ENCODE data around the gene SLAMF9. TPM values are rescaled to one million over a fixed set of nuclear protein-coding genes. Genes with fewer than 3 reads are reported as not detected.
A peak's percentile ranks its signal among the peaks of the same experiment; 100 is the strongest.

The SLAMF9 gene
- total RNA-seq, 1 donor from 2014 or later: not detected

- peak; percentile 61 for DNase-seq (ENCODE audit: low spot score)
- intact Hi-C loops (cut with DNase I): loop anchor here (5.0 kb wide), 1 partner anchor 153 kb away; no protein-coding TSS in a partner anchor
Observed at GRCh38 chr1:159949981-159950381, 4.1 kb downstream of the SLAMF9 start.

- DNase-seq (ENCODE audit: low spot score): peak; percentile 55
- intact Hi-C loops (cut with DNase I): loop anchor here (5.0 kb wide), 1 partner anchor 152 kb away; no protein-coding TSS in a partner anchor
Observed at GRCh38 chr1:159949123-159949522, 4.9 kb downstream of the SLAMF9 start.

- DNase-seq (ENCODE audit: low spot score): peak; percentile 3
- intact Hi-C loops (cut with DNase I): loop anchor here (5.0 kb wide), 1 partner anchor 151 kb away; no protein-coding TSS in a partner anchor
Observed at GRCh38 chr1:159947942-159948341, 6.1 kb downstream of the SLAMF9 start.

GRCh38 chr1:159946242-159947187 lies 7.5 kb downstream of the SLAMF9 start:
- intact Hi-C loops (cut with DNase I): loop anchor here (5.0 kb wide), 1 partner anchor 149 kb away; no protein-coding TSS in a partner anchor

DNA sequence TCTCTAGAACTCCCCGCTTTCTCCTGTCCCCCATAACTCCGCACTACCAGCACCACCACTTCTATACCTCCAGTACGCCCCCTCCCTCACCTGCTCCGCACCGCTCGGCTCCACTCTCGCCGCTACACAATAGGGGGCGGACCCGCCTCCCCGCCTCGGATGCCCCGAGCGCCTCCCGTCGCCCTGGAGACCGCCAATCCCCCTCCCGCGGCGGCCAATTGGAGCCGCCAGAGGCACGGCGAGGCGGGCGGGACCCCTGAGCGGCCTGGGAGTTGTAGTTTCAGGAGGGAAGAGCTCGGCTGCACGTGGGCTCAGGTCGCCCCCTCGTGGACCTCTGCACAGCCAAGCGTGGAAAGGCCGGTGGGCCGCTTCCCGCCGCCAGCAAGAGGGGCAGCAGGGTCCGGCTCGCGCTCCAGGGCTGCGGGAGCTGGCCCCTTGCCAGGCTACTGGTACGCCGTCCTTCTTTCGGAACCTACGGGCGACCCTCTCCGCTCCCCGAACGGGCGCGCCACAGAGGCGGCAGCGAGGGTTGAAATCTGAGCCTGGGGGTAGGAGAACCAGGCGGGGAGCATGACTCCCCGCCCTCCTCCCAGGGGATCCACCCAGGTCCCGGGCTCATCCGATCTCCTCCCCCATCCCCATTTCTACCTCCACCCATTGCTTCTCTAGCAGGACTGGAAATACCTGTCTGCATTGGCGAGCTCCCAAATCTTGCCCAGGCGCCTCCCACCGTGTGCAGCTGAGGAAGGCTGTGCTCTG lies 8.4 kb downstream of the SLAMF9 start, which contains the start of gene IGSF9:
TSS of gene IGSF9 (minus strand) at position 131 of the 759 bp plus-strand sequence. CDS start 2,159 bp downstream, outside the sequence.
- intact Hi-C loops (cut with DNase I): loop anchor here (2.0 to 5.0 kb wide), 2 partner anchors 61 to 148 kb away; no protein-coding TSS in a partner anchor

More at GRCh38 chr1:159946242-159947187, 7.5 kb downstream of the SLAMF9 start:
- peak; percentile 33 for DNase-seq (ENCODE audit: low spot score)

DNA sequence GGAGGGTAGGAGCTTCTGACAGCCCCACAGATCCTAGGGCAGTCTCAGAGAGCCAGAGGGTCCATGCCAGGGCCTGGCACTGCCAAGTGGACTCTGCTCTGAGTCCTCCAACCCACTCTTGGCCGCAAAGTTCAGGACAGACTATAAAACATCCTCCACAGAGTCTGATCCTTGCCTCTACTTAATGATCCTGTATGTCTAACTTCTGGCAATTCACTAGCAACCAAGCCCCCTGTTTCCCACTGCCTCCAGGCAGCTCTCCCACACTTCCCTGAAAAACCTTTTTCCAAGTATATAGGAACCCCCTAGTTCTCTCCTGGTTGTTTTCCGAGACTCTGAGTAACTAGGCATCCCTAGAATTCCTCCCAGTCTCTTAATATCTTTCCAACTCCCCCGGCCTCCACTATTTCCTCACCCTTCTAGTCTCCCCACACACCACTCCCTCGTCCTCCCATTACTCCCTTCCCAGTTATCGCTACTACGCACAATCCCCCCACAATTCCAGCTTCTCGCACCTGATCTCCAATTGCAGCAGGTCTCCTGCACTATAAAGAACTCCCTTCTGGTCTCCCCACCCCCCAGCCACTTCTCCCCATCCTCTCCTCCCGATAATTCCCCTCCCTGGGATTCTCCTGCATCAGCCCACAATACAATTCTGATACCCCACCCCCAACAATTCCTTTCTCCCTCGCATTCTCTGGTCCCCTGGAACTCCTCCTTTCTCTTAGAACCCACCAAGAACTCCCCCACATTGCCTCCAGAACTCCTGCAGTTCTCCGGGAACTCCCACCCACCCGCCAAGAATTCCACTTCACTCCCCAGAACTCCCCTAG lies 9.2 kb downstream of the SLAMF9 start:
- peak; percentile 63 for DNase-seq (ENCODE audit: low spot score)
- intact Hi-C loops (cut with DNase I): loop anchor here (2.0 to 5.0 kb wide), 2 partner anchors 62 to 148 kb away; no protein-coding TSS in a partner anchor

More for the DNA sequence above, 8.4 kb downstream of the SLAMF9 start, which contains the start of gene IGSF9:
- peak; percentile 87 for DNase-seq (ENCODE audit: low spot score)

DNA sequence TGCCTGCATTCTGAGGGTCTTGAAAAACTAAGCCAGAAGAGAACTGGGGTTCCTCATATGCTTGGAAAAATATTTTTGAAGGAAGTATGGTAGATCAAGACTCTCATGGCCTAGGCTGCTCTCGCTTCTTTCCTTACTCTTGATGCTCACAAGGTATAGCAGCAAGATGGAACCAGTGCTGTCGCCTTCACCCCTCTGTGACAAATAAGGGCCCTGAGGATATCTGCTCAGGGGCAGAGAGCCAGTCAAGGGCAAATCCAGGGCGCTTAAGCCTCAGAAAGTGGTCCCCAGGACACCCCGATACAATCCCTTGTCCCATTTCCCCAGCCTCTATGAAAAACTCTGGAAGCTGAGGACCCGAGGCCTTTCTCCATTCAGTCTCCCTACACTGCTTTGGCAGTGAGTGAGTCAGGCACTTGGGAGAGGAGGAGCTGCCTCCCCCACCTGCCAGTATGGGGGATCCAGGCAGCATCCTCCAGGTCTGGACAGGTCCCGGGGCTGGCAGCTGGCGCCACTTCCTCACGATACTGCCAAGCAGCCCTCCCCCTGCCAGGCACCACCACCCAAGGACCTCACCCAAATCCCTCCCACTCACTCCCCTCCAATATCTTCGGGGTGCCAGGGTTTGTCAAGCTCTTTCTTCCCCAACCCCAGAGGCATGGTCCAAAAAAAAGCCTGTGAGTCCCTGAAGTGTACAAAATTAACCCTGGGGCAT lies 10.0 kb downstream of the SLAMF9 start:
- intact Hi-C loops (cut with DNase I): loop anchor here (2.0 kb wide), 1 partner anchor 63 kb away; no protein-coding TSS in a partner anchor

DNA sequence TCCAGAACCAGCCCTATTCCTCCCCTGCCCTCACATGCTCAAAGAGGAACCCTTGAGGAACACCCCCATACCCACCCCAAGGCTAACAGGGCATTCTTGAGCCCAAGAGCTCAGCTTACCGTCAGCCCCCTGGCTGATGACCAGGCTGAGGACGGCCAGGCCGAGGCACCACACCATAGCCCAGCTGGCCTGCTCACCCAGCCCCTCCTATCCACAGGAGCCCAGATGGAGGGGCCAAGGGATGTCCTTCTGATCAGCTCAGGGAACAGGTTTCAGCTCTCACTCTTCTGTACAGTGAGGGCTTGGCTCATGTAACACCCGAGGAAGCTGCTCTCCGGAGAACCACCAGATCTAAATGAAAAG lies 10.8 kb downstream of the SLAMF9 start:
- intact Hi-C loops (cut with DNase I): no loop called here
- peak; percentile 31 for DNase-seq (ENCODE audit: low spot score)

More for the DNA sequence above, 10.0 kb downstream of the SLAMF9 start:
- no peak for DNase-seq (ENCODE audit: low spot score)

DNA sequence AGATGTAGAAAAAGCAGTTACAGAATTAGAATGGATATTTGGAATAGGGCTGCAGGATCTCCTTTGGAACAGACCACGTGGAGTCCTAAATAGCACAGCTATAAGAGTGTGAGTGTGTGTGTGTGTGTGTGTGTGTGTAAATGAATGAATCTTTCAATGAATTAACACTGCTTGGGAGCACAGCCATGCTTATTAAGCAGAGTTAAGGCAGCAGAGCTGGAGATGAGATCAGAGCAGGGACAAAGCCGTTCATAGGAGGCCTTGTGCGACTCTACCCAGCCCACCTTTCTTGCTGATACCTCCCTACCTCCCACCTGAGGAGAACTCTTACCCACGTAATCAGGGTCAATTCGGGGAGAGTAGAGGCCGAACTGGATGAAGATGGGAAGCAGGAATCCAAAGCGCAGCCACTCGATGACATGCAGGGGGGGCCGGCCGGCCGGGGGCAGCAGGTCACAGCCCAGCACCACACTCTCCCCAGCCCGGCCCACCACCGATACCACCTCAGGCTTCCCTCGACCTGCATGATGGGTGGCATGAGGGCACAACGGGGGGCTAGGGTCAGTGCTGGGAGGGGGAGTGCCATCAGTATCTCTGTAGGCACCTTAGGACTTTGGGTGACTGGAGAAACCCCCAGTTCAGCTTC lies 11.3 kb downstream of the SLAMF9 start:
- intact Hi-C loops (cut with DNase I): no loop called here
- DNase-seq (ENCODE audit: low spot score): peak; percentile 20

GRCh38 chr1:159941591-159942560 lies 12.2 kb downstream of the SLAMF9 start:
- intact Hi-C loops (cut with DNase I): no loop called here
- peak; percentile 49 for DNase-seq (ENCODE audit: low spot score)

DNA sequence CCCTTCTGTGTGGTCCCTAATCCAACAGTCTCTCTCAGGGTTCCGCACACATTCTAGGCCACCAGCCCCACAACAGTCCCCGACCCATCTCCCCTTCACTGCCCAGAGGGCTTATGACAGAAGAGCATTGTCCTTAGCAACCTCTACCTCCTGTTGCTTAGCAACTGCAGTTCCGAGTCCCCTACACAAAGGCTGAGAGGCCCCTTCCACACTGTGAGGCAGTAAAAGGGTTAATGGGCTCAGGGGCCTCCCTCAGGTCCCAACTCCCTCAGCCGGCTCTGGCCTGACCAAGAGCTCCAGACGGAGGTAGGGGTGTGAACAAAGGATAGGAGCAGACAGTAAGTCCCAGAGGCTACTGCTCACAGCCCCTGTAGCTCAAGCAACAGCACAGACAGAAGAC lies 12.9 kb downstream of the SLAMF9 start:
- intact Hi-C loops (cut with DNase I): no loop called here
- DNase-seq (ENCODE audit: low spot score): no peak

GRCh38 chr1:159940006-159940620 lies 13.9 kb downstream of the SLAMF9 start:
- DNase-seq (ENCODE audit: low spot score): no peak

DNA sequence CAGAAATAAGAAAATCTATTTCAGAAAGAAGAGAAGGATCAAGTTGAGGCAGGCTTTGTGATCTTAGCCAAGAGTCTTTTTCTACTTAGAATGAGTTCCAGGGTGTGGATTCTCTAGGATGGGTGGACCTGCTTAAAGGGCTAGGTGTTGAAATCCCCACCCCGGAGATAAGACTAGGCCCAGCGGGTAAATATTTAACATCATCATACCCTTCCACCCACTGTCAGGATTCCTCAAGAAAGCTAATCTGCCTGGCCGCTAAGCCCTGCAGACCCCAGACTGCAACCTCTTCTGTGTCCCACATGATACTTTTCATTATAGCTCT lies 14.4 kb downstream of the SLAMF9 start:
- no peak for DNase-seq (ENCODE audit: low spot score)
- intact Hi-C loops (cut with DNase I): no loop called here

More at GRCh38 chr1:159940006-159940620, 13.9 kb downstream of the SLAMF9 start:
- intact Hi-C loops (cut with DNase I): no loop called here

DNA sequence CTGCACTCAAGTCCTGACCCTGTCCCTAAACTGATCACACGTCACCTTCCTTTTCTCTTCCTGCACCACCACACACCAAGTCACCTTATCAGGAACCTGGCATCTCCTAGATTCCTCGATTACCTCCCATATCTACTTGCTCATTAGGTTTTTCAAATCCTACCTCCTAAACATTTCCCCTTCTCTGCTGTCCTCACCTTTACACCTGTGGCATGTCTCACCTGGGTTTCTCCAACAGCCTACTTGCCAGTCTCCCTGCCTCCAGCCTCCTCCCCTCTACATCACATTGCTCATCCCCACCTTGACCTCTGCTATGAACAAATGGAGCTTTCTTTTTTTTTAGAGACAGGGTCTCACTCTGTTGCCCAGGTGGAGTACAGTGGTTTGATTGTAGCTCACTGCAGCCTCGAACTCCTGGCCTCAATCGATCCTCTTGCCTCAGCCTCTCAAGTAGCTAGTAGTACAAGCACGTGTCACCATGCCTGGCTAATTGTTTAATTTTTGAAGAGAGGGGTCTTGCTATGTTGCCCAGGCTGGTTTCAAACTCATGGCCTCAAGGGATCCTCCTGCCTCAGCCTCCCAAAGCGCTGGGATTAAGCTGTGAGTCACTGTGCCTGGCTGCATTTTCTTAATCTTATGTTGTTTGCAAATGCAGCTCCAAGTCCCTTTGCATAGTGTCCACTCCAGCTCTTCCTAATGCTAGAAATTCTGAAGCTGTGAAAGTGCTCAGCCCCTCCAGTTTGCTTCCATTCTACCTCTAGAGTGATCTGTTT lies 14.9 kb downstream of the SLAMF9 start:
- intact Hi-C loops (cut with DNase I): no loop called here
- no peak for DNase-seq (ENCODE audit: low spot score)

DNA sequence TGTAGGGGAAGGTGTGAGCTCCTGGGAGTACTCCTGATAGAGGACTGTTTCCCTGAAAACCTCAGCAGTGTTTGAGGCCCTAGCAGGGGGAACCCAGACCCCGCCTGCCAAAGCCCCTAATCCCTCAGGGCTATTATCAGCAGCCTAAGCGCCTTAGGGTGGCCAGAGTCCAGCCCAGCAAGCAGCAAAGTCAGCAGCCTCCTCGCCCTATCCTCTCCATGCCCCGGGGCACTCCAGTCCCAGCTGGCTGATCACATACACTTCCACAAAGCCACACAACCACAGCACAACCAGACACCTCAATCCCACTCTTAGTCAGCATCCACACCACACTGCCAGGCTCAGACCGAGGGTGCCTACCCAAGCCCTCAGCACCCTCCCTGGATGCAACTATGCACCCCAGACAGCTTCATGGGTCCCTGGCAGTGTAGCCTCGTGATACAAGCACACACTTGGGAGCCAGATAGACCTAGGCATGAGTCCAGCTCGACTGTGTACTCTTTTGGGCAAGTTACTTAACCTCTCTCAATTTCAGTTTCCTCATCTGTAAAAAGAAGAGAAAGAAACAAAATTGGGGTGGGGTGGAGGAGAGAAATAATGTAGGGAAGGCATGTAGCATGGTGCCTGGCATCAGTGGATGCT lies 15.7 kb downstream of the SLAMF9 start:
- intact Hi-C loops (cut with DNase I): no loop called here
- no peak for DNase-seq (ENCODE audit: low spot score)
